SK-N-SH (cell line): Measurements from ENCODE around the gene CISH.

Source experiments
- CHD2 ChIP-seq: fragments of 150-350 bp; IDR thresholded peaks from 2 replicates; pipeline ENCODE4 v1.6.1; 2018; ENCODE audit warnings: low read length; ENCODE audit not compliant: partially characterized antibody
- EP300 ChIP-seq, 2 experiments: IDR thresholded peaks; 2 replicates each; pipeline versions ENCODE4 v1.4.0 to v1.6.1; 2012; ENCODE audit warnings: borderline replicate concordance in 1 of 2, low read depth in 1 of 2, low read length in 1 of 2
- FOSL2 ChIP-seq: IDR thresholded peaks from 2 replicates; pipeline ENCODE4 v1.4.0; 2012; ENCODE audit warnings: low read depth, mild to moderate bottlenecking, moderate library complexity, borderline replicate concordance
- JUND ChIP-seq: IDR thresholded peaks from 2 replicates; pipeline ENCODE4 v1.4.0; 2012
- NFIC ChIP-seq: IDR thresholded peaks from 2 replicates; pipeline ENCODE4 v1.4.0; 2012; ENCODE audit warnings: borderline replicate concordance
- POLR2AphosphoS5 ChIP-seq: IDR thresholded peaks from 2 replicates; pipeline ENCODE4 v1.6.1; 2012; ENCODE audit warnings: low read depth, low read length
- TF ChIP-seq, protein P1 (sequence below): fragments of 200-600 bp; sonication (generic); IDR thresholded peaks from 2 replicates; pipeline ENCODE4 v1.6.1; 2017; ENCODE audit warnings: antibody characterized with exemption, mild to moderate bottlenecking, moderate library complexity

GRCh38 chr3:50612970-50613846 lies 1.6 kb upstream of the CISH start:
- TF ChIP-seq EP300 (IDR thresholded peaks at IDR 0.05; ENCODE audit: borderline replicate concordance in 1 of 2, low read depth in 1 of 2, low read length in 1 of 2) (no peak), NFIC (no peak), FOSL2 (no peak), JUND (no peak), CHD2 (no peak), POLR2AphosphoS5 (no peak)
- TF ChIP-seq, protein P1, sequence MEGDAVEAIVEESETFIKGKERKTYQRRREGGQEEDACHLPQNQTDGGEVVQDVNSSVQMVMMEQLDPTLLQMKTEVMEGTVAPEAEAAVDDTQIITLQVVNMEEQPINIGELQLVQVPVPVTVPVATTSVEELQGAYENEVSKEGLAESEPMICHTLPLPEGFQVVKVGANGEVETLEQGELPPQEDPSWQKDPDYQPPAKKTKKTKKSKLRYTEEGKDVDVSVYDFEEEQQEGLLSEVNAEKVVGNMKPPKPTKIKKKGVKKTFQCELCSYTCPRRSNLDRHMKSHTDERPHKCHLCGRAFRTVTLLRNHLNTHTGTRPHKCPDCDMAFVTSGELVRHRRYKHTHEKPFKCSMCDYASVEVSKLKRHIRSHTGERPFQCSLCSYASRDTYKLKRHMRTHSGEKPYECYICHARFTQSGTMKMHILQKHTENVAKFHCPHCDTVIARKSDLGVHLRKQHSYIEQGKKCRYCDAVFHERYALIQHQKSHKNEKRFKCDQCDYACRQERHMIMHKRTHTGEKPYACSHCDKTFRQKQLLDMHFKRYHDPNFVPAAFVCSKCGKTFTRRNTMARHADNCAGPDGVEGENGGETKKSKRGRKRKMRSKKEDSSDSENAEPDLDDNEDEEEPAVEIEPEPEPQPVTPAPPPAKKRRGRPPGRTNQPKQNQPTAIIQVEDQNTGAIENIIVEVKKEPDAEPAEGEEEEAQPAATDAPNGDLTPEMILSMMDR: no peak
